Left colon (tissue), 2 donors: Measurements from ENCODE around the gene MGST2. TPM values are rescaled to one million over a fixed set of nuclear protein-coding genes. Genes with fewer than 3 reads are reported as not detected.
"Not testable (repeated sequence)": the region's sequence is repeated elsewhere in the genome, so short reads cannot be mapped to it uniquely, and the experiment has no call there.

ENCODE experiments used
- ATAC-seq: fragments of 200-7000 bp; cut with Tn5 transposase; one replicate; pipeline ENCODE4 v1.9.1; 2020; ENCODE audit warnings: mild to moderate bottlenecking, moderate library complexity
- DNase-seq, 2 donors: peaks; one replicate each; pipeline ENCODE4 v3.0.0-alpha.2; 2020
- intact Hi-C, 2 donors: fragments of 100-400 bp; cut with DNase I in 1 of 2; cut with micrococcal nuclease in 1 of 2; formaldehyde crosslinking; loops; one replicate each; pipeline versions ENCODE4 v1.11.2 to v1.14.0; 2022; cut with DNase I, micrococcal nuclease
- total RNA-seq, 2 donors: library from RNA; stranded (reverse); fragmentation: NEBNext Ultra II Directional; extraction: Animal tissue kit (Norgen Biotek cat#: 25700); gene quantifications; one replicate each; pipeline ENCODE4 v1.2.1, GENCODE V29; 2021
- donor health status: DM: no; HTN: no; CAD: no.
- donor health status: DM: yes; HTN: yes; CAD: no.

Gene MGST2
- total RNA-seq, 2 donors from 2014 or later: 99.1 to 129 TPM

GRCh38 chr4:139686988-139687387 lies 21.4 kb downstream of the MGST2 start:
- DNase-seq (no peak), ATAC-seq (no peak)
- intact Hi-C loops: no loop called here

GRCh38 chr4:139689093-139689722 lies 23.6 kb downstream of the MGST2 start:
- ATAC-seq: peak; percentile 65
- DNase-seq: no peak

GRCh38 chr4:139690419-139690818 lies 24.8 kb downstream of the MGST2 start:
- ATAC-seq: peak; percentile 48
- no peak for DNase-seq
- intact Hi-C loops: no loop called here

More at GRCh38 chr4:139689093-139689722, 23.6 kb downstream of the MGST2 start:
- intact Hi-C loops: no loop called here

DNA sequence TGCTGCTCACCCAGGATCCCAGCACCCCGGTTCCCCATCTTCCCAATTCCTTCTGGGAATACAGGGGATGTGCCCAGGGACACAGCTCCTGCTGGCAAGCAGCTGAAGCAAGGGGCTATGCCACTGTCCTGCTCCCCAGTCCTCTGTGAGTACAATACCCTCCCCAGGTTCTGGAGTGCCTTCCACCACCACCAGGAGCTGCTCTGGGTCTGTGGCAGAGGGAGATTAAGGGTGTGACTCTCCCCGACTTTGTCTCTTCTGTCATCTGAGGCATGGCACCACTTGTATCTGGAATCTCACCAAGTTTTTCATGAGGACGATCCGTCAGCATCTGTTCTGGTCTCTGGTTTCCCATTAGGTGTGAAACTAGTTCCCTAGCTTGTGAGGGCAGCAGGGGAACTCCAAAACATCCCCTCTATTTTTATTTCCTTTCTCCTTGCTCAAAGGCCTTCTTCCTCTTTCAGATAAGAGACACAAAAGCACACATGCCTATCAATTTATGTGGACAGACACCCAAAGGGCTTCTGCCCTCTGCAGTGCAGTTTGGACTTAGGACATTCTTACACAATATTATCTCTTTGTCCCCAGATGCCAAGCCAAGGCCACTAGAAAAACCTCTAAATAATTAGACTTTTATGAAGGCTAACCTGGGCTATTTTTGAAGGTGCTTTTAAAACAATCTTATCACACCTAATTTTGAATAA lies 26.8 kb downstream of the MGST2 start:
- intact Hi-C loops: no loop called here
- no peak for DNase-seq
- ATAC-seq: peak; percentile 56

DNA sequence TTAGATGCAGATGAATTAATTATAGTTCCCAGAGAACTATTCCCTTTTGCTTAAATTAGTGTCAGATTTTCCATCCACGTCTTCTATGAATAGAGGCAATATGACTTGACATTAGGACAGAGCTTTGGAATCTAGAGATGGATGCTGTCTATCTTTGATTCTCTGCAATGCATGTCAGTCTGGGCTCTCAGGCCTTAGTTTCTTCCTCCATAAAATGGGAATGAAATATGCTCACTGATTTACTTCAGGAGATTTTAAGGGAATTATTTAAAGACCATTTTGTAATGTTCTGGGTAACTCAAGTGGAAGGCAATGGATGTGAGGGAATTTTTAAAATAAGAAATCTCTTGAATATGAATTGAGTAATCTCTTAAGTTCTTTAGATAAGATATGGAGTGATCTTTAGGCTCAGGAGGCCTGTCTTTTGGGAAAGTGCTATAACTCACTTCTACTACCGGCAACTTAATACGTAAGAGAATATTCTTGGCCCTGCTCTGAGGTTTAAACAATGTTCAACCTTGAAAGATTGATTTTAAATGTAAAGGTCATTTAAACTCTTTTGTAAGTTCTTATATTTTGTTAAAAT lies 29.0 kb downstream of the MGST2 start:
- intact Hi-C loops: no loop called here
- no peak for ATAC-seq
- no peak for DNase-seq

DNA sequence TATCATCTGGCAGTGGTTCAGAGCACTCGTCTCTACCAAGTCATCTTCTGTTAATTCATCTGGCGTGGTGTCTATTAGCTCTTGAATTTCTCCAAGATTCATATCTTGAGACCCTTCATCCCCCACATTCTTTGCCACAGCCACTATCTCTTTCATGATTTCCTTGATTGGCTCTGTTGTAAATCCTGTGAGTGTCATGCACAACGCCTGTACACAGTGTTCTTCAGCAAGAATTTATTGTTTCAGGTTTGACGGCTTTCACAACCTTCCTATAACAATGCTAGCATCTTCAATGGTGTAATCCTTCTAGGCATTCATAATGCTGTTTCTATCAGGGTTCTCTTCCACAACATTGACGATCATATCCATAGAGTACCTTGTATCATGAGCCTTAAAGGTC lies 30.9 kb downstream of the MGST2 start:
- intact Hi-C loops: no loop called here
- DNase-seq (no peak), ATAC-seq (no peak)

DNA sequence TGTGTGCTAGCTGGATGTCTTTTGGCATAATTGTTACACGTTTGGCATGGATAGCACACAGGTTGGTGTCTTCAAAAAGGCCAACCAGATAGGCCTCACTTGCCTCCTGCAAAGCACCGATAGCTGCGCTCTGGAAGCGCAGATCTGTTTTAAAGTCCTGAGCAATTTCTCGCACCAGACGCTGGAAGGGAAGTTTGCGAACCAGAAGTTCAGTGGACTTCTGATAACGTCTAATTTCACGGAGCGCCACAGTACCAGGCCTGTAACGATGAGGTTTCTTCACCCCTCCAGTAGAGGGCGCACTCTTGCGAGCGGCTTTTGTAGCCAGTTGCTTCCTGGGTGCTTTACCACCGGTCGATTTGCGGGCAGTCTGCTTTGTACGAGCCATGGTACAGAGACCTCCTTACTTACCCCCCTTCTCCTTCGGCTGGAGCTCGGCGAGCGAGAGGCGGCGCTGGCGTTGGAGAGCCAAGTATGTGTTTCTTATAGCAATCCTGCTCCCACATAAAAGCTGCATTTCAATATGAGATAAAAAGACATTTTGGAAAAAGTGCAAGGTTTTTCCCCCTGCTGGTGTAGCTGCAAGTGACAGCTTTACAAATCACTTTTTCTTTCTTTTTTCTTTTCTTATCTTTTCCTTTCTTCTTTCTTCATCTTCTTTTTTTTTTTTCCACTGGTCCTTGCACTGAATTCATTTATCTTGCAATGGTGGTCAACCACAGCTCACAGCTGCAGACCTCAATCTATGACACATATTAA lies 32.7 kb downstream of the MGST2 start:
- ATAC-seq, intact Hi-C loops, DNase-seq: not testable (repeated sequence)

- ATAC-seq (no peak), DNase-seq (no peak)
- intact Hi-C loops: no loop called here
Measured at GRCh38 chr4:139700568-139700967, 34.9 kb downstream of the MGST2 start.

- intact Hi-C loops: no loop called here
- DNase-seq: no peak
- no peak for ATAC-seq
Measured at GRCh38 chr4:139704915-139705485, 39.4 kb downstream of the MGST2 start.

GRCh38 chr4:139709660-139710059 lies 44.0 kb downstream of the MGST2 start:
- peak; percentile 82 for ATAC-seq
- intact Hi-C loops: no loop called here
- DNase-seq: peak in 1 of 2 donors; percentile 31

DNA sequence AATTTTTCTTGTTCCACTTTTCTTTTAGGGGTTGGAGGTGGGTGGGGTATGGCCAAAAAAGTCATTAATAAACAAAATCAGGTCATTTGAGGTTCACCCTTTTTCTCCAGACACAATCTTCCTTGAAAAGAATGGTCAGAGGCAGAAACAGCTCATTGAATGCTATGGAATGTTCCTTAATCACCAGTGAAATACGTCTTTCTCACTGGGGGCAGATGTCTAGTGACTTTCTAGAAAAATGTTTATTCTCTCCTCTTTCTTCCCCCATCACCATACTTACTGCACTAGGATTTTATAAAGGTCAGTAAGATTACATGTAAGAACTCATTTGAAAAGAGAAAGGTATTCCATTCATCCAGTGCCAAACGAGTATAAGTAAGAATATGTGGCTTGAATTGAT lies 44.5 kb downstream of the MGST2 start:
- intact Hi-C loops: no loop called here
- DNase-seq (no peak), ATAC-seq (no peak)

GRCh38 chr4:139711461-139711860 lies 45.8 kb downstream of the MGST2 start:
- intact Hi-C loops: no loop called here
- ATAC-seq (peak; percentile 47), DNase-seq (peak in 1 of 2 donors; percentile 24)

- no peak for ATAC-seq
- intact Hi-C loops: no loop called here
- DNase-seq: no peak
Measured at GRCh38 chr4:139712882-139713281, 47.3 kb downstream of the MGST2 start.

DNA sequence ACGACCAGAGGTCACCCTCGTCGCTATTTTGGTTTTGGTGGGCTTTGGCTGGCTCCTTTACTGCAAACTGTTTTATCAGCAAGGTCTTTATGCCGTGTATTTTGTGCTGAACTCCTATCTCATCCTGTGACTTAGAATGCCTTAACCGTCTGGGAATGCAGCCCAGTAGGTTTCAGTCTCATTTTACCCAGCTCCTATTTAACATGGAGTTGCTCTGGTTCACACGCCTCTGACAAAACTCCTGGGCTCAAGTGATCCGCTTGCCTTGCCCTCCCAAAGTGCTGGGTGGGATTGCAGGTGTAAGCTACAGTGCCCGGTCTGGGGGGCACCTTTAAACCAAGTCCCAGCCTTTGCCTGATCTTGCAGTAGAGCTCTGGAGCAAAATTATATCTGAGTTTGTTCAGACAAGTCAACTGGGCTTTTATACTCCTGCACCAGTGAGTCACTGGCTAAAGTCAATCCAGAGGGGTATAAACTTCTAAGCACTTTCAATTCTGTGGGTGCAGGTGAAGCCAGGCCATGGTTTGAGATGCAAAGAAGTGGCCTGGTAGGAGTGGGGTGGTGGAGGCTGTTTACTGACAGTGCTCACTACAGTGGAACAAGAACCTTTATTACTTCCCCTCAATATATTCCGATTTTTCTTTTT lies 50.2 kb downstream of the MGST2 start:
- DNase-seq: no peak
- peak; percentile 26 for ATAC-seq
- intact Hi-C loops: no loop called here

DNA sequence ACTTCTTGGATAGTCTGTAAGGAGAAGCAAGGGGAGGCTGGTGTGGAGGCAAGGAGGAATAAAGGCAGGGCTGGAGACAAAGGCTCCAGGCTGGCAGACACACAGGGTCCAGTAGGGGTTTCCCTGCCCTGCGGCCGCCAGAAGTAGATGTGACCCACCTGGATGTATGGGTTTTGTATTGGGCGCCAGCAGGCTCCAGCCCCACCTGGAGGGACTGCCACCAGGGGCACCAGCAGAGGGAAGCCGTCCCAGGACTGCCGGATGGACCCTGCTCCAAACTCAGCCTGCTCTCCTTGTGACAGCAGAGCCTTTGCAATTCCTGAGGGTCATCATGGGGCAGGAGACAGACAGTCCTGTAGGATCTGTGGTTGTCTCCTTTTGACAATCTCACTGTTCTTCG lies 52.7 kb downstream of the MGST2 start:
- intact Hi-C loops: no loop called here
- DNase-seq (no peak), ATAC-seq (peak; percentile 17)

- intact Hi-C loops: no loop called here
- peak; percentile 19 for ATAC-seq
- DNase-seq: no peak
Measured at GRCh38 chr4:139718833-139719232, 53.2 kb downstream of the MGST2 start.

DNA sequence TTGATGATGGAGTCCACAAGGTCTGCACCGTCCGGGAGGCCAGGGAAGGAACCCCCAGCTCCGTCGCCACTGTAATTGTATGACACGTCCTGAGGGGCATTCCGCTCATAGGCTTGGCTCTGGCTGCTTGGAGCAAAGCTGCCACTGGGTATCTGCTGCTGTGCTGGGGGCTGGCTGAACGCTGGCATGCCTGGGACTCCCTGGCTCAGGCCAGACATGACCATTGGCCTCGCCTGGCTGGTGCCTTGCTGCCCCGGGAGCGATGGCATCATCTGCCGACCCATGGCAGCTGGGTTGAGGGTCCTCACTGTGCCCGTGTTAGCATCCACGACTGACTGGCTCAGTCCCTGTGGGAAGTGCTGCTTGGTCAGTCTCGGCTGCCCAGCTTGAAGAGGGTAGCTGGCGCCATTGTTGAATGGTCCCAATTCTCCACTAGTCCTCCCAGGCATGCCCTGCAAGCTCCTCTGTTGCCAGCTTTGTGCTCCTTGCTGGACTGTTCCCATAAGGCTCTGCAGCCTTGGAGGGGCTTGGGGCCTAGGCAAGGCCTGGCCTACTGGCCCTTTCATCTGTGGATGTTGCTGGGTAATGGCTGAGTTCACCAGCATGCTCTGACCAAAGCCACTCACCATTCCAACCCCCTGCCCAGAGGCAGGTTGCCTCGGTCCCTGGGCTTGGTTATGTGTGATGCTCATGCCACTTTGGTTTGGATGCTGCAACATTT lies 53.9 kb downstream of the MGST2 start:
- intact Hi-C loops: no loop called here
- ATAC-seq: peak; percentile 15
- no peak for DNase-seq

- ATAC-seq (no peak), DNase-seq (no peak)
- intact Hi-C loops: no loop called here
Measured at GRCh38 chr4:139720806-139721205, 55.2 kb downstream of the MGST2 start.
